Measurements from ENCODE around the gene HELB.

DNA sequence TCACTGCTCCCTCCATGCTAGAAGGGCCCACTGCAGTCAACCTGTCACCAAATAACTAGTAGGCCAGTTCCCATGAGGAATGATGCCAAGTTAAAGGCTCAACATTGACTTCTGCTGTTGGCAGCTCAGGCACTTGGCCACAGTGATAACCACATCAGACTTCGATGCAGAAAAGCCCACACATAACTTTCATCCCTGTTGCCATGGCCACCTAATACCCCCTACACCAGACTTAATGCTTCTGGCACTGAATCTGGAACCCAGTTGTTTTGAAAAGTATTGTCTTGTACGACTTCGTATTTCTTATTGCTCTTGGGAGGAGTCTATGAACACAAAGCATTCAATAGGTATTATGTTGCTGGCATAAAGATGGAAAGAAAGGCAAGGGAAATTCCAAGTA, 44.3 kb upstream of the HELB start:
- no peak for TF ChIP-seq POLR2A (IDR thresholded peaks at IDR 0.05)
- TF ChIP-seq, protein P1, sequence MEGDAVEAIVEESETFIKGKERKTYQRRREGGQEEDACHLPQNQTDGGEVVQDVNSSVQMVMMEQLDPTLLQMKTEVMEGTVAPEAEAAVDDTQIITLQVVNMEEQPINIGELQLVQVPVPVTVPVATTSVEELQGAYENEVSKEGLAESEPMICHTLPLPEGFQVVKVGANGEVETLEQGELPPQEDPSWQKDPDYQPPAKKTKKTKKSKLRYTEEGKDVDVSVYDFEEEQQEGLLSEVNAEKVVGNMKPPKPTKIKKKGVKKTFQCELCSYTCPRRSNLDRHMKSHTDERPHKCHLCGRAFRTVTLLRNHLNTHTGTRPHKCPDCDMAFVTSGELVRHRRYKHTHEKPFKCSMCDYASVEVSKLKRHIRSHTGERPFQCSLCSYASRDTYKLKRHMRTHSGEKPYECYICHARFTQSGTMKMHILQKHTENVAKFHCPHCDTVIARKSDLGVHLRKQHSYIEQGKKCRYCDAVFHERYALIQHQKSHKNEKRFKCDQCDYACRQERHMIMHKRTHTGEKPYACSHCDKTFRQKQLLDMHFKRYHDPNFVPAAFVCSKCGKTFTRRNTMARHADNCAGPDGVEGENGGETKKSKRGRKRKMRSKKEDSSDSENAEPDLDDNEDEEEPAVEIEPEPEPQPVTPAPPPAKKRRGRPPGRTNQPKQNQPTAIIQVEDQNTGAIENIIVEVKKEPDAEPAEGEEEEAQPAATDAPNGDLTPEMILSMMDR (IDR thresholded peaks at IDR 0.05) = no peak
- TF ChIP-seq POLR2AphosphoS5 (IDR thresholded peaks at IDR 0.05) = no peak

Measured in stomach (tissue), 4 donors.